Choroid plexus epithelial cell (primary cell): ENCODE measurements around the gene ZNF687.
A peak's percentile ranks its signal among the peaks of the same experiment; 100 is the strongest.

Experiments used
- DNase-seq: peaks from one replicate; pipeline ENCODE4 v3.0.0-alpha.2; 2010; ENCODE audit warnings: low read depth
- H3K4me3 ChIP-seq: 2 replicates; pipeline ENCODE4 v1.5.1; 2011; ENCODE audit warnings: low read depth, mild to moderate bottlenecking, control low read depth, low read length, moderate library complexity
- TF ChIP-seq, protein P1 (sequence below): conservative IDR thresholded peaks from 2 replicates; pipeline ENCODE4 v1.5.1; 2011; ENCODE audit warnings: low read depth, mild to moderate bottlenecking, control low read depth, inconsistent platforms, low read length, moderate library complexity

The ZNF687 gene

GRCh38 chr1:151281225-151281968 lies 702 bp upstream of the ZNF687 start:
- peak; percentile 99 for DNase-seq
- H3K4me3 ChIP-seq = peak overlapping the region; percentile 97
- TF ChIP-seq, protein P1, sequence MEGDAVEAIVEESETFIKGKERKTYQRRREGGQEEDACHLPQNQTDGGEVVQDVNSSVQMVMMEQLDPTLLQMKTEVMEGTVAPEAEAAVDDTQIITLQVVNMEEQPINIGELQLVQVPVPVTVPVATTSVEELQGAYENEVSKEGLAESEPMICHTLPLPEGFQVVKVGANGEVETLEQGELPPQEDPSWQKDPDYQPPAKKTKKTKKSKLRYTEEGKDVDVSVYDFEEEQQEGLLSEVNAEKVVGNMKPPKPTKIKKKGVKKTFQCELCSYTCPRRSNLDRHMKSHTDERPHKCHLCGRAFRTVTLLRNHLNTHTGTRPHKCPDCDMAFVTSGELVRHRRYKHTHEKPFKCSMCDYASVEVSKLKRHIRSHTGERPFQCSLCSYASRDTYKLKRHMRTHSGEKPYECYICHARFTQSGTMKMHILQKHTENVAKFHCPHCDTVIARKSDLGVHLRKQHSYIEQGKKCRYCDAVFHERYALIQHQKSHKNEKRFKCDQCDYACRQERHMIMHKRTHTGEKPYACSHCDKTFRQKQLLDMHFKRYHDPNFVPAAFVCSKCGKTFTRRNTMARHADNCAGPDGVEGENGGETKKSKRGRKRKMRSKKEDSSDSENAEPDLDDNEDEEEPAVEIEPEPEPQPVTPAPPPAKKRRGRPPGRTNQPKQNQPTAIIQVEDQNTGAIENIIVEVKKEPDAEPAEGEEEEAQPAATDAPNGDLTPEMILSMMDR = peak; percentile 16

- TF ChIP-seq, protein P1 = no peak
- no peak for DNase-seq
- H3K4me3 ChIP-seq = peak overlapping the region; percentile 83
These were observed 1.0 kb downstream of the ZNF687 start for GRCh38 chr1:151282883-151283725.

- TF ChIP-seq, protein P1 = no peak
- H3K4me3 ChIP-seq = no peak overlapping the region
These were observed 2.0 kb downstream of the ZNF687 start for GRCh38 chr1:151284013-151284577.

DNA sequence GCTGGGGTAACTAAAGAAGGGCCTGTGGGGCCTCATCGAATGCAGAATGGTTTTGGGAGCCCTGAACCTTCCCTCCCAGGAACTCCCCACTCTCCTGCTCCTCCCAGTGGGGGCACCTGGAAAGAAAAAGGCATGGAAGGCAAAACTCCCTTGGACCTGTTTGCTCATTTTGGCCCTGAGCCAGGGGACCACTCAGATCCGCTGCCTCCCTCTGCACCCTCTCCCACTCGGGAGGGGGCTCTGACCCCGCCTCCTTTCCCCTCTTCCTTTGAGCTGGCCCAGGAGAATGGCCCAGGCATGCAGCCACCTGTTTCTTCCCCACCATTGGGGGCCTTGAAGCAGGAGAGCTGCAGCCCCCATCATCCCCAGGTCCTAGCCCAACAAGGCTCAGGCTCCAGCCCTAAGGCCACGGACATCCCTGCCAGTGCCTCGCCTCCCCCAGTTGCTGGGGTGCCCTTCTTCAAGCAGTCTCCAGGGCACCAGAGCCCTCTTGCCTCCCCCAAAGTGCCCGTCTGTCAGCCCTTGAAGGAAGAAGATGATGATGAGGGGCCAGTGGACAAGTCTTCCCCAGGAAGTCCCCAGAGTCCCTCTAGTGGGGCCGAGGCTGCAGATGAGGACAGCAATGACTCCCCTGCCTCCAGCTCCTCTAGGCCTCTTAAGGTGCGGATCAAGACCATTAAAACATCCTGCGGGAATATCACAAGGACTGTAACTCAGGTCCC lies 4.7 kb downstream of the ZNF687 start:
- no peak for DNase-seq
- TF ChIP-seq, protein P1 = no peak
- no peak overlapping the region for H3K4me3 ChIP-seq

More at GRCh38 chr1:151284013-151284577, 2.0 kb downstream of the ZNF687 start:
- no peak for DNase-seq

GRCh38 chr1:151287341-151287699 lies 5.2 kb downstream of the ZNF687 start:
- H3K4me3 ChIP-seq = no peak overlapping the region
- TF ChIP-seq, protein P1 = no peak
- DNase-seq = no peak

DNA sequence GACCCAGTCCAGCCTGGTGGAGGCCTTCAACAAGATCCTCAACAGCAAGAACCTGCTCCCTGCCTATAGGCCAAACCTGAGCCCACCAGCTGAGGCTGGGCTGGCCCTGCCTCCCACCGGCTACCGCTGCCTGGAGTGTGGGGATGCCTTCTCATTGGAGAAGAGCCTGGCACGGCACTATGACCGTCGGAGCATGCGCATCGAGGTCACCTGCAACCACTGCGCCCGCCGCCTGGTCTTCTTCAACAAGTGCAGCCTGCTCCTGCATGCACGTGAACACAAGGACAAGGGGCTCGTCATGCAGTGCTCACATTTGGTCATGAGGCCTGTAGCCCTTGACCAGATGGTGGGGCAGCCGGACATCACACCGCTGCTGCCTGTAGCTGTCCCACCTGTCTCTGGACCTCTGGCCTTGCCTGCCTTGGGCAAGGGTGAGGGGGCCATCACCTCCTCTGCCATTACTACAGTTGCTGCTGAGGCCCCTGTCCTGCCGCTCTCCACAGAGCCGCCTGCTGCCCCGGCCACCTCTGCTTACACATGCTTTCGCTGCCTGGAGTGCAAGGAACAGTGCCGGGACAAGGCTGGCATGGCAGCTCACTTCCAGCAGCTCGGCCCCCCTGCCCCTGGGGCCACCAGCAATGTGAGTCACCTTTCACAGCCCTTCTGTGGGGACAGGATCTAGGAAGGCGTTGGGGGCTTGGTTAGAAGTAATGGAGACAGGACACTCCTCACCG lies 5.8 kb downstream of the ZNF687 start:
- no peak overlapping the region for H3K4me3 ChIP-seq
- DNase-seq = no peak
- TF ChIP-seq, protein P1 = no peak
